GM12878 (cell line): ENCODE measurements around the gene NPAS2.

Experiments used
- CTCF ChIP-seq, 3 experiments: IDR thresholded peaks in 2 of 3; conservative IDR thresholded peaks in 1 of 3; 2 replicates each; pipeline ENCODE4 v1.5.1; 2011; ENCODE audit warnings: low read depth in 3 of 3, low read length in 3 of 3, mild to moderate bottlenecking in 3 of 3, control low read depth in 2 of 3, moderate library complexity in 2 of 3, inconsistent platforms in 1 of 3, mixed read lengths in 1 of 3; ENCODE audit not compliant: control insufficient read depth in 2 of 3, insufficient read depth in 1 of 3; ENCODE audit errors: extremely low read depth in 1 of 3
- EZH2 ChIP-seq: IDR thresholded peaks from 2 replicates; pipeline ENCODE4 v1.6.1; 2012; ENCODE audit warnings: low read depth, mild to moderate bottlenecking, control low read depth, inconsistent platforms, low read length, borderline replicate concordance; ENCODE audit not compliant: control insufficient read depth
- MXI1 ChIP-seq: fragments of 150-350 bp; IDR thresholded peaks from 2 replicates; pipeline ENCODE4 v1.6.1; 2011; ENCODE audit warnings: low read depth, mild to moderate bottlenecking, inconsistent platforms, low read length, improper control_type of control experiment
- PBX3 ChIP-seq: IDR thresholded peaks from 2 replicates; pipeline ENCODE4 v1.6.1; 2011; ENCODE audit warnings: mild to moderate bottlenecking, low read depth, low read length, moderate library complexity; ENCODE audit not compliant: insufficient replicate concordance
- POLR2A ChIP-seq: IDR thresholded peaks from 2 replicates; pipeline ENCODE4 v1.6.1; 2011; ENCODE audit warnings: low read depth, mild to moderate bottlenecking, low read length
- USF2 ChIP-seq: IDR thresholded peaks from 2 replicates; pipeline ENCODE4 v1.6.1; 2011; ENCODE audit warnings: low read depth, low read length, improper control_type of control experiment, borderline replicate concordance
- ZNF592 ChIP-seq: fragments of 450-650 bp; IDR thresholded peaks from 2 replicates; pipeline ENCODE4 v1.6.1; 2017; ENCODE audit warnings: mild to moderate bottlenecking, moderate library complexity

- TF ChIP-seq EZH2 = no peak
- no peak for TF ChIP-seq PBX3
- no peak for TF ChIP-seq USF2
- no peak for TF ChIP-seq CTCF (IDR thresholded peaks at IDR 0.05 in 2 of 3, conservative IDR thresholded peaks at IDR 0.05 in 1 of 3; ENCODE audit: control insufficient read depth in 2 of 3, extremely low read depth in 1 of 3, insufficient read depth in 1 of 3, low read depth in 3 of 3, low read length in 3 of 3)
- no peak for TF ChIP-seq ZNF592
- no peak for TF ChIP-seq POLR2A
- no peak for TF ChIP-seq MXI1
Measured at GRCh38 chr2:100923461-100924060, 103.6 kb downstream of the NPAS2 start.
